Astrocyte (in vitro differentiated cells and primary cell): ENCODE data around the gene PRR9. TPM values are rescaled to one million over a fixed set of nuclear protein-coding genes. Genes with fewer than 3 reads are reported as not detected.

Experiments
- DNase-seq: peaks from one replicate; pipeline ENCODE4 v3.0.0-alpha.2; 2010; ENCODE audit warnings: low read depth
- FAIRE-seq: peaks from 2 replicates; lab custom pipeline; 2011; peaks lifted over from hg19 to GRCh38; lab: Jason Lieb, UNC
- H2AFZ ChIP-seq: 2 replicates; pipeline ENCODE4 v1.6.0; 2012; ENCODE audit warnings: low read depth, low read length, inconsistent platforms
- H3K27ac ChIP-seq: 2 replicates; pipeline ENCODE4 v1.5.1; 2011; ENCODE audit warnings: low read depth, low read length, inconsistent platforms
- H3K27me3 ChIP-seq: 2 replicates; pipeline ENCODE4 v1.6.0; 2011; ENCODE audit warnings: low read length, inconsistent platforms; ENCODE audit not compliant: insufficient read depth
- H3K36me3 ChIP-seq: 2 replicates; pipeline ENCODE4 v1.5.1; 2011; ENCODE audit warnings: low read length, inconsistent platforms; ENCODE audit not compliant: insufficient read depth
- H3K4me1 ChIP-seq: 2 replicates; pipeline ENCODE4 v1.5.1; 2011; ENCODE audit warnings: low read length, inconsistent platforms; ENCODE audit not compliant: insufficient read depth
- H3K4me2 ChIP-seq: 2 replicates; pipeline ENCODE4 v1.6.0; 2012; ENCODE audit warnings: low read length, inconsistent platforms
- H3K4me3 ChIP-seq: 2 replicates; pipeline ENCODE4 v1.5.1; 2011; ENCODE audit warnings: low read depth, mild to moderate bottlenecking, low read length, inconsistent platforms; ENCODE audit not compliant: insufficient read depth
- H3K79me2 ChIP-seq: 2 replicates; pipeline ENCODE4 v1.6.0; 2012; ENCODE audit warnings: mild to moderate bottlenecking, low read length, inconsistent platforms; ENCODE audit not compliant: insufficient read depth
- H3K9ac ChIP-seq: 2 replicates; pipeline ENCODE4 v1.6.0; 2012; ENCODE audit warnings: mild to moderate bottlenecking, low read length, inconsistent platforms
- H3K9me3 ChIP-seq: 2 replicates; pipeline ENCODE4 v1.5.1; 2012; ENCODE audit warnings: low read depth, mild to moderate bottlenecking, low read length, inconsistent platforms; ENCODE audit not compliant: insufficient read depth
- H4K20me1 ChIP-seq: 2 replicates; pipeline ENCODE4 v1.6.0; 2012; ENCODE audit warnings: low read length, inconsistent platforms; ENCODE audit not compliant: insufficient read depth
- H3K27ac Mint-ChIP-seq: one replicate; pipeline ENCODE4 v1.8.0; 2021; ENCODE audit warnings: mild to moderate bottlenecking, mixed read lengths; ENCODE audit not compliant: unreplicated experiment
- H3K27me3 Mint-ChIP-seq: one replicate; pipeline ENCODE4 v1.8.0; 2021; ENCODE audit warnings: low read depth, mixed read lengths; ENCODE audit not compliant: unreplicated experiment
- H3K36me3 Mint-ChIP-seq: one replicate; pipeline ENCODE4 v1.8.0; 2021; ENCODE audit warnings: low read depth, mixed read lengths; ENCODE audit not compliant: unreplicated experiment
- H3K4me1 Mint-ChIP-seq: one replicate; pipeline ENCODE4 v1.8.0; 2021; ENCODE audit warnings: low read depth, mixed read lengths; ENCODE audit not compliant: unreplicated experiment
- H3K4me3 Mint-ChIP-seq: one replicate; pipeline ENCODE4 v1.8.0; 2021; ENCODE audit warnings: mild to moderate bottlenecking, moderate library complexity, mixed read lengths; ENCODE audit not compliant: unreplicated experiment
- H3K9me3 Mint-ChIP-seq: one replicate; pipeline ENCODE4 v1.8.0; 2021; ENCODE audit warnings: mild to moderate bottlenecking, mixed read lengths; ENCODE audit not compliant: unreplicated experiment
- CTCF ChIP-seq: IDR thresholded peaks from 2 replicates; pipeline ENCODE4 v1.5.1; 2011; ENCODE audit warnings: low read depth, mild to moderate bottlenecking, inconsistent platforms, low read length, moderate library complexity; ENCODE audit not compliant: insufficient read depth
- EZH2 ChIP-seq: IDR thresholded peaks from 2 replicates; pipeline ENCODE4 v1.6.1; 2012; ENCODE audit warnings: mild to moderate bottlenecking, low read length, inconsistent platforms; ENCODE audit not compliant: insufficient read depth
- total RNA-seq: library from RNA; stranded (reverse); gene quantifications from 2 replicates; pipeline ENCODE4 v1.2.1, GENCODE V29; 2021

The PRR9 gene
- total RNA-seq, 1 donor from 2014 or later, result 0.52 TPM

GRCh38 chr1:153217744-153218416, 496 bp downstream of the PRR9 start:
- no peak overlapping the region for H3K4me2 ChIP-seq
- Mint-ChIP-seq H3K27ac (no peak overlapping the region), H3K27me3 (peaks cover 23% of the 10 kb centered on the region), H3K4me1 (peaks cover 16% of the 10 kb centered on the region), H3K4me3 (no peak overlapping the region), H3K36me3 (no peaks in the 10 kb centered on the region), H3K9me3 (no peaks in the 10 kb centered on the region)
- no peak overlapping the region for H2AFZ ChIP-seq
- no peak overlapping the region for H3K4me3 ChIP-seq
- DNase-seq, result no peak
- FAIRE-seq, result no peak
- no peak overlapping the region for H3K27ac ChIP-seq
- H3K79me2 ChIP-seq, result no peaks in the 10 kb centered on the region
- no peak for TF ChIP-seq EZH2
- TF ChIP-seq CTCF, result no peak
- no peaks in the 10 kb centered on the region for H4K20me1 ChIP-seq
- H3K36me3 ChIP-seq, result no peaks in the 10 kb centered on the region
- H3K9me3 ChIP-seq, result no peaks in the 10 kb centered on the region
- H3K27me3 ChIP-seq, result no peaks in the 10 kb centered on the region
- H3K9ac ChIP-seq, result no peak overlapping the region
- H3K4me1 ChIP-seq, result no peaks in the 10 kb centered on the region

- Histone ChIP-seq H2AFZ (no peak overlapping the region), H3K4me1 (no peaks in the 10 kb centered on the region), H3K27ac (no peak overlapping the region), H3K4me3 (no peak overlapping the region), H3K9me3 (no peaks in the 10 kb centered on the region), H4K20me1 (no peaks in the 10 kb centered on the region), H3K9ac (no peak overlapping the region), H3K27me3 (no peaks in the 10 kb centered on the region), H3K36me3 (no peaks in the 10 kb centered on the region), H3K4me2 (no peak overlapping the region), H3K79me2 (no peaks in the 10 kb centered on the region)
- H3K4me3 Mint-ChIP-seq, result no peak overlapping the region
- no peaks in the 10 kb centered on the region for H3K9me3 Mint-ChIP-seq
- no peak overlapping the region for H3K27ac Mint-ChIP-seq
- H3K4me1 Mint-ChIP-seq, result peaks cover 16% of the 10 kb centered on the region
- TF ChIP-seq CTCF (no peak), EZH2 (no peak)
- H3K36me3 Mint-ChIP-seq, result no peaks in the 10 kb centered on the region
- FAIRE-seq (no peak), DNase-seq (no peak)
- H3K27me3 Mint-ChIP-seq, result peaks cover 26% of the 10 kb centered on the region
Observed at GRCh38 chr1:153220606-153221303, 3.4 kb downstream of the PRR9 start.
